HG03442 (cell line): ENCODE measurements around the gene RBM44.
A peak's percentile ranks its signal among the peaks of the same experiment; 100 is the strongest.
"Not testable (repeated sequence)": the region's sequence is repeated elsewhere in the genome, so short reads cannot be mapped to it uniquely, and the experiment has no call there.

Source experiments
- ATAC-seq: cut with Tn5 transposase; IDR thresholded peaks from one replicate; pipeline ENCODE4 v1.9.1; 2021; ENCODE audit warnings: mild to moderate bottlenecking, moderate library complexity; ENCODE audit not compliant: unreplicated experiment

RBM44 gene, protein sequence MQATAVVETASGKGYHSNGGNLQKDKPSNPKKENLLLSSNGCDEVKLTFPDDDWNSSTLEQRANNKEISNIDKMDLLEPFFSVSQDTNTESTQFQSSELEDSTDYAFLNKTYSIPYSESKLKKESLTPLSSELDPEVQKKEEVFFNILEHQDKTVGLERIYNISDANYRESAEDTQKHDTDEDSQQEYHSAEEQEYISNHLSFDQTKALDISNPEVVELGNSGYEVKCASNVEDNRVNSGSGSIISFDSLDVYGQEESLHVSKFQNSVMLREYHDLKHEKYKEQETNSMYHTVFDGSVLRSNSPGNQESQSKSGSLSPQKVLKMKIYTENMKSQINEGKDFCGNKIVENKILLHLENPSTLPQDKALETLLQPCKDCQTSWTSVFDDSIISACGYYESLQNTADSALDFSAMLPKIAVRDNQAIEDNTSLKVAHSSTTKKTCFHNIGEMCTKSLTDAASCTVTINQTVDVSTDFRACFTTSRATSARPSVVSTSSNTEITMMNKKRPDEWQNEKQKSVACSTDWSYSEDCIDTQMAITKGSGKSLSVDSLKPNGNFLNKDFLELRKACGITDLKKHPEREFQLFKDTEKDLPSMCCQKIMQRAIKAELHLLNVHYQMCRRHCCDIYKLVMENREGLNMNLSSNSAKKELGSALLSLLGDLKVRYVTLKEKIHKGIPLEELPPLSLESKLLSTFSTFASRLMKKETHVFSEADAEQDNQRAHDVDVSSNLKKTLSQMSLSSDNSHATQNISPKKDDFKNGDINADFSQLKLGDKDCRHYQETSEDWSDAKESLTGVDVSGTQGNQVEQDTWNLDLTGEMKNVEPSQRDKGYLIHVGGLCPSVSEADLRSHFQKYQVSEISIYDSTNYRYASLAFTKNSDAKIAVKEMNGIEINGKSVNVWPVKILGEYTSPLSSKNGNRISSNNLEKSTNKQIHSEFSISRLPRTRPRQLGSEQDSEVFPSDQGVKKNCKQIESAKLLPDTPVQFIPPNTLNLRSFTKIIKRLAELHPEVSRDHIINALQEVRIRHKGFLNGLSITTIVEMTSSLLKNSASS

DNA sequence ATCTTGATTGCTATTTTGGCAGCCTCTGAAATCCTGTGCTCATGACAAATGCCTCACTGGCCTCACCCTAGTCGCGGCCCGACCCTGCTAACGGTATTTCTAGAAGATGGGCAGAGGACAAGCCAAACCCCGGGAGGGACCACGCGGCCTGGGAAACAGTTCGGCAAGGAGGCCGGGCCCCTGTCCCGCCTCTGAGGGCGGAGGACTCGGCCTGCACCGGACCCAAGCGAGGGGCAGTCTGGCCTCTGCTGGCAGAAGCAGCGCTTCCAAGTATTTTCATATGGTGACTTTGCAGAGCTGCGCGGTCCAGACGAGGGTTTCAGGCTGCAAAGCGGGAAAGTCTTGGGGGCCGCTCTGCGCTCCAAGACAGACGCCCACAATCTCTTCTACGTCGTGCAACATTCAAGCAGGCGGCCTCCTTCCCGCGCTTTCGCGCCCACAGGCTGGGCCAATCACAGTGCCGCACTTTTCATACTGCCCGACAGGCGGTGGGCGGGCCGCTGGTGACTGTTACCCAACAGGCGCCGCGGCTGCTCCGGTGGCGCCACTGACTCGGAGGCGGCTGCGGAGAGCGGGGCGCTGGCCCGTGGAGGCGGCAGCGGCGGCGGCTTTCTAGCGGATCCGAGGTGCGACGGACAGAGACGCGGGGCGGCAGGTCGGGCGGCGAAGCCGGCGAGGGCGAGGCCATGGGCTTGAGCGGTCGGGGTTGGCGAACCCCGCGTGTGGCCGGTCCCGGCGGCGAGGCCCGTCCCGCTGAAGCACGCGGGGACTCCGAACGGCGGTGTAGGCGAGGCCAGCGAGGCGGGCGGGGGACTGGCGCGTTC, at the start of gene RBM44:
Gene RBM44, plus strand, starts transcription at position 544 of the 824 bp plus-strand sequence. CDS start 14,831 bp downstream, outside the sequence.
- ATAC-seq, result no peak

DNA sequence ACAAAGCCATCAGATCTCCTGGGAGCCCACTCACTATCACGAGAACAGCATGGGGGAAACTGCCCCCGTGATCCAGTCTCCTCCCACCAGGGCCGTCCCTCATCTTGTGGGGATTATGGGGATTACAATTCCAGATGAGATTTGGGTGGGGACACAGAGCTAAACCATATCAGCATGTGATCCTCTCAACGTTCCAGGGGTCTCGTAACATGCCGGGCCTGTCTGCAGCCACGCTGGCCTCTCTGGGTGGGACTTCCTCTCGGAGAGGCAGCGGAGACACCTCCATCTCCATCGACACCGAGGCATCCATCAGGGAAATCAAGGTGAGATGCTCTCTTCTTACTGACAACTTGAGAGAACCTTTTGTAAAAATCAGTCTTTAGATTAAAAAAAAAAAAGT, 49.6 kb upstream of the RBM44 start:
- ATAC-seq, result no peak

- no peak for ATAC-seq
Measured at GRCh38 chr2:237749961-237750360, 48.6 kb upstream of the RBM44 start.

GRCh38 chr2:237750441-237750840, 48.1 kb upstream of the RBM44 start:
- not testable (repeated sequence) for ATAC-seq

DNA sequence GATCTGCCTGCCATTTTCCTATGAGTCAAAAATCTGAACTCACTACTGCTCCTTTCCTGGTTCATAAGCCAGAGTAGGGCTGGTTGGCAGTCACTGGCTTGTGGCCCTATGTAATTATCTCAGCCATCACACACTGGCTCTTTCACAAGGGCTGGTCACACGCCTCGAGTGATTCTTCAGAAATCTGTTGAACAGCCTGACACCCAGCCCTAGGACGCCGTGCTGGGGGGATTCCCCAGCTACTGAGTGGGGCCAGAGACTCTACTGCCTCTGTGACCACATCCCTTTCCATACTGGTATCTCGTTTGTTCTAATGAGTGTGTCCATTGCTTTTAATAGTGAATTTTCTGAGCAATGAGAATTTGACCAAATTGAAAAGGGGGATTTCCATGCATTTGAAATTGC, 45.8 kb upstream of the RBM44 start:
- peak; percentile 97 for ATAC-seq

DNA sequence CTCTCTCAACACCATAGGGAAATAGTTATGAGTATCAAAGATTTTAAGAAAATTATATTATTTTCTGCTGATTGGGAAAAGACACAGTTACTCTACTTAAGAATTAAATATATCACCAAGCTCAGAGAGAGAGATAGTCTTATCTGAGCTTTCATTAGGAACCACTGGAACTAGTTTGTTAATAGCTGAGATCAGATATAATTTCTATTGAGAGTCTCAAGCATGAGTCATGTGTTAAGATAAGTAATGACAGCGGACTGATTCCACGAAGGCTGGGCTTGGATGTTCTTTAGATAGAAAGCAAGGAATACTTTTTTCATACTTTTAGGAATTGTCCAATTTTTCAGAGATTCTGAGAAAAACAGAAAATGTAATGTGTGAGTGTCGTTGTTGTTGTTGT, 44.4 kb upstream of the RBM44 start:
- no peak for ATAC-seq

DNA sequence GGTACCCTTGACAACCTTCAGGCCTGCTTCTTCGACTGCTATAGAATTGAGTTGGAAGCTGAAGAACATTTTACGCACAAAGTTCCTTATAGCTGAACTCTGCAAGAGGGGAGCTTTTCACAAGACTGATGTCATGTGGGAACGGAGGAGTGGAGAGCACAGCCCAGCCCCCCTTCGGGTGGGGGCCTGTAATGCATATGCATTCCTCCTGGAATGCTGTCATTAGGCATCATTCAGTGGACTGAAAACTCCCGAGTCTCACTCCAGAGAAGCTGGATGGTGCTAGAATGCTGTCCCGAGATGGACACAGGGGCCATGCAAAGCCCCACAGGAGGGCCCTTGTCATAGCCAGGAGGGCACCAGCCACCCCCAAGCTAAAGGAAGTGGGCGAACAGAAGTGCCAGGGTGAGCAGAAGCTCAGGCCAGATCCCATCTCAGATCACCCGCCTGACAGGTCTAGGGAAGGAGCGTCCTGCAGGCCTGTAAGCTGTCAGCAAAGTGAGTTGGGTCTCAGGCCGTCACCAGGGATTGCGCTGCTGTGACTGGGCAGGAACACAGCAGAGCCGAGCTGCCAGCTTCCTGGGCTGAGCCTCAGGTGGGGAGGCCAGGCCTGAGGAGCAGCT, 43.8 kb upstream of the RBM44 start:
- ATAC-seq, result no peak

DNA sequence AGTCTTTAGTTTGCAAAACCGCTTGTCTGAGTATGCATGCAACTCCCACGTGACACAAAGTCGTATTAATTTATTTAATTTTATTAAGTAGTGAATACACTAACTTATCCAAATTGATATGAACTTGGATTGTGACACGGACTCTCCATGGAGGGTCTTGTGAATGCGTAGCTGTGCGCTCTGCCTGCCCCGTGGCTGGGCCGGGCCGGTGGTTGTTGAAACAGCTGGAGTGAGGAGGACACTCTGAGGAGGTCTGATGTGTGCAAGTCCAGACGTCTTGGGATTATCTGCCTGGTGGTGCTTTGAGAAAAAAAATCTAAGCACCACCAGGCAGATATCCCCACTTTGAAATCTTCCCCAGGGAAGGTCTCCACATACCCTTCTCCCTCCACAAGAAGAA, 41.0 kb upstream of the RBM44 start:
- ATAC-seq, result no peak

DNA sequence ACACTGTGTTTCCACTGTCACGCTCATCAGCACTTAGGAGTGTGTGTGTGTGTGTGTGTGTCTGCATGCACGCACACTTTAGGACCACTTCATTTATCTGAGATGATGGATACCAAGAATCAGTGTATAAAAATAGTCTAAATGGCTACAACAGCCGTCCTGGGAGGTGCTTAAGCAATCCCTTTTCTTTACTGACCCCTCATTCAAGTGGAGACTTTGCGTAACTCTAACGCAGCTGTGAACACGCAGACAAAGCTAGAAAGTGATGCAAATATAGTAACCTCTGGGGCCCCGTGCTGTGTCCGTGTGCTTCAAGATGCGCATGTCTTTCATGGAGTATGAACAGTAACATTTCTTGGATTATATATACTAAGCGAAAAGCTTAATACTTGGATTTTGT, 40.4 kb upstream of the RBM44 start:
- ATAC-seq, result no peak

GRCh38 chr2:237759176-237759575, 39.4 kb upstream of the RBM44 start:
- no peak for ATAC-seq

DNA sequence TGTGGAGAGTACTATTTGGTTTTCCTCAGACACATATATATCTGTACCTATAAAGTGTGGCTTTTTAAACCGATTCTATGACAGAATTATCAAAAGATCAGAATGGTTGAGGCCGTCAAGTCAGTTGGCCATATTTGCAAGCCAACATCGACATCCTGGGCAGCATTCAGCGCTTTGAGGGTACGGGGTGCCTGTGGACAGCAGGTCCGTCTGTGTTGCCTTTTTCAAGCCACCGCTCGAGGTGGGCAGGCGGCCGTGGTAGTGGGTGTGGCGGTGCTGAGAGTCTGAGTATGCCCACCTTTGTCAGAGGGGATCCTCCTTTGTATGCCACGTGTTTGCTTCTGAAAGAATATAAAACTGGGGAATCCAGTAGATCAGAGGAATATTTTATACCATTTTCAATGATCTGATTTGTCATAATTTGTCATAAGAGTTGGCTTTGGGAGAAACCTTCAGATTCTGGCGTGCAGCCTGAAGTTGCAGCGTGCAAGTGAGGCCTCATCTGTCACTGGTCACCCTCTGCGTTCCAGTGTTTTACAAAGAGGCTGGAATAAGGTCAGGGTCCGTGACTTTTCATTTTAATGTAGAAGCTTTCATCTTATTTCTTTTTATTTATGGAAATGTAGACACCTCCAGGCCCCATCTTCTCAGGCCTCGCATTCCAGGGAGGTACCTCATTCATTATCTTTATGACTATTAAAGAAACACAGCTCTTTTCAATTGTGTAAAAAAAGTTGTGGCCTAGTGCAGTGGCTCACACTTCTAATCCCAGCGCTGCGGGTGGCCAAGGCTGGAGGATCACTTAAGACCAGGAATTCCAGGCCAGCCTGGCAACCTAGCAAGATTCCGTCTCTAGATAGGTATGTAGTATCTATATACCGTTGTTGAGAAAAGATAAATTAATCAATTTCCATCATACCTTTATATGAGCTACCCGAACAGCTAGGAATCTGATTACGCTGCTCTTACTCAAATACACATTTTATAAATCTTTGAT, 37.8 kb upstream of the RBM44 start:
- no peak for ATAC-seq

DNA sequence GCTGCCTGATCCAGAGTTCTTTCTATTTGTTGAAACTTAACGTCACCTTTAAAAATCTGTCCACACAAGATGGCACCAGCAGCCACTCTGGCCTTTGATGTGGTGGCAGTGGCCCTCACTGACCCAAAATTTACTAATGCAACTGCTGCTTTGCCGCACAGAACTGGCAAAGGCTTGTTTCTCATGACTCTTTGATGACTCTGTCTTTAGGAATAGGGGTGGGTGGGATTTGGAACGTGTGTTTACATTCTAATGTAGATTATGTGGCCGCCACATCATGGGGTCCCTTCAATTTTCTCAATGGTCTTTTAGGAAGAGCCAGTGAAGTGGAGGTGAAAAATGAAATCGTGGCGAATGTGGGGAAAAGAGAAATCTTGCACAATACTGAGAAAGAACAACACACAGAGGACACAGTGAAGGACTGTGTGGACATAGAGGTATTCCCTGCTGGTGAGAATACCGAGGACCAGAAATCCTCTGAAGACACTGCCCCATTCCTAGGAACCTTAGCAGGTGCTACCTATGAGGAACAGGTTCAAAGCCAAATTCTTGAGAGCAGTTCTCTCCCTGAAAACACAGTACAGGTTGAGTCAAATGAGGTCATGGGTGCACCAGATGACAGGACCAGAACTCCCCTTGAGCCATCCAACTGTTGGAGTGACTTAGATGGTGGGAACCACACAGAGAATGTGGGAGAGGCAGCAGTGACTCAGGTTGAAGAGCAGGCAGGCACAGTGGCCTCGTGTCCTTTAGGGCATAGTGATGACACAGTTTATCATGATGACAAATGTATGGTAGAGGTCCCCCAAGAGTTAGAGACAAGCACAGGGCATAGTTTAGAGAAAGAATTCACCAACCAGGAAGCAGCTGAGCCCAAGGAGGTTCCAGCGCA, 36.0 kb upstream of the RBM44 start:
- not testable (repeated sequence) for ATAC-seq

GRCh38 chr2:237763812-237764211, 34.8 kb upstream of the RBM44 start:
- ATAC-seq, result no peak

- ATAC-seq, result not testable (repeated sequence)
Measured at GRCh38 chr2:237765122-237765521, 33.5 kb upstream of the RBM44 start.

- ATAC-seq, result no peak
Measured at GRCh38 chr2:237765875-237766274, 32.7 kb upstream of the RBM44 start.

DNA sequence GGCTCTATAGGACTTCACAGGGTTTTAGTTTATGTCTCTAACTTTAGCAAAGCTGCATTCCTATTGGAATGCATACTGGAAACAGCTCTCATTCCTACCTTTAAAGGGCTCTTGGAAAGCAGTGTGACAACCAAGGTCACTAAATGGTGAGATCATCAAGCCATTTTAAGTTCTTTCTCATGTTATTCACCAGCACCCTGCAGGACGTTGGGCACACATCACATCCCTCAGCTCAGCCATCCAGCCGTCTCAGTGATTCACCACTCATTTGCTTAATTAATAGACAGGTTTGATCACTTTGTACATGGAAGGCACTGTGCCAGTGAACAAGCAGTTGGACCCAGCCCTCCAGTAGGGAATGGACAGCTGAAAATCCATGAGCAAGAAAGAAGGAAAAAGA, 32.2 kb upstream of the RBM44 start:
- no peak for ATAC-seq

DNA sequence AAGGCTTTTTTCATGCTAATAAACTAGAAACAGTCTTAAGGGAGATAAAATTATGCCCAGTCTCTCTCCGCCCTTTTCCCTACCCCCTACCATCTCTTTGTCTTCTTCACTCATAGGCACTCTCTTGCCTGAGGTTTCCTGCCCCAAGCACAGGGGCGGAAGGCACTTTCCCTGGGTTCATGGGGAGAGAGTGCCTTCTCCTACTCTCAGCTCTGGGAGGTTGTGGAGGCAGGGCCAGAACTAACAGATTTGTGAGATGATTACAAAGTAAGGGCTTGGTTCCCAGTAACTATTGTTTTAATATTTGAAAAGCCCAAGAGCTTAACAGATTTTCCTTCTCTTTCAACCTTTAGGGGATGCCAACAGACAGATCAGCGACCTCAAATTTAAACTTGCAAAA, 26.1 kb upstream of the RBM44 start:
- ATAC-seq, result no peak

DNA sequence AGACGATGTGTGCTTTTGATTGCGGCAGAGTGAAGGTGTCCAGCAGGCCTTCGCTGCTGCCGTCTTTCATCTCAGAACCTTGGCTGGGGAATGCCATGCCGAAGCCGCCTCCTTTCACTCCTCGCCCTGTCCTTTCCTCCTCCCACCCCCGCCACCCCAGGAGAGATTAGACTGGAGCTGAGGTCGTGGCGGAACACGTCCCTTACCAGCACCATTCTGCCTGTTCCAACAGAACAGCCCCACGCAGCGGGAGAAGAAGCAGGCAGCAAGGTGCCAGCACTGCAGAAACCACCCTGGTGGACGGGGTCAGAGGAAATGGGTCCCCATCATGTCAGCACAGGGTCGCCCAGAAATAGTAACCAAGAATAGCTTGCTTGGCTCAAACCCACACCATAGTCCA, 24.8 kb upstream of the RBM44 start:
- no peak for ATAC-seq
